Spleen (tissue), 11 donors: ENCODE measurements around the gene ADPRS. TPM values are rescaled to one million over a fixed set of nuclear protein-coding genes. Genes with fewer than 3 reads are reported as not detected.

Experiments
- DNase-seq: peaks from one replicate; pipeline ENCODE4 v3.0.0-alpha.2; 2020
- H3K27ac ChIP-seq, 8 donors: fragments of 200-600 bp; sonication (generic) in 7 of 8; 1 replicate in 4 of 8; 2 replicates in 4 of 8; pipeline versions ENCODE4 v1.5.0 to v1.8.0; 2016 to 2021; ENCODE audit warnings: inconsistent platforms in 4 of 8, mild to moderate bottlenecking in 4 of 8, moderate library complexity in 1 of 8
- H3K27me3 ChIP-seq, 7 donors: fragments of 200-600 bp; sonication (generic) in 6 of 7; replicated peaks in 1 of 7; 1 replicate in 4 of 7; 2 replicates in 3 of 7; pipeline versions ENCODE4 v1.5.0 to v1.8.0; 2016 to 2021; ENCODE audit warnings: inconsistent platforms in 3 of 7, mild to moderate bottlenecking in 1 of 7
- H3K36me3 ChIP-seq, 6 donors: fragments of 200-600 bp; sonication (generic) in 5 of 6; 1 replicate in 4 of 6; 2 replicates in 2 of 6; pipeline versions ENCODE4 v1.5.0 to v1.8.0; 2016 to 2021; ENCODE audit warnings: inconsistent platforms in 2 of 6
- H3K4me1 ChIP-seq, 6 donors: fragments of 200-600 bp; sonication (generic) in 5 of 6; 1 replicate in 3 of 6; 2 replicates in 3 of 6; pipeline versions ENCODE4 v1.5.0 to v1.8.0; 2016 to 2021; ENCODE audit warnings: inconsistent platforms in 3 of 6
- H3K4me3 ChIP-seq, 8 donors: fragments of 200-600 bp; sonication (generic) in 7 of 8; 1 replicate in 4 of 8; 2 replicates in 4 of 8; pipeline versions ENCODE4 v1.5.0 to v1.8.0; 2016 to 2021; ENCODE audit warnings: inconsistent platforms in 4 of 8, mild to moderate bottlenecking in 4 of 8, moderate library complexity in 2 of 8
- H3K9me3 ChIP-seq, 8 donors: fragments of 200-600 bp; sonication (generic) in 7 of 8; 1 replicate in 4 of 8; 2 replicates in 4 of 8; pipeline versions ENCODE4 v1.5.0 to v1.8.0; 2016 to 2021; ENCODE audit warnings: inconsistent platforms in 4 of 8
- POLR2A ChIP-seq, 3 donors: fragments of 450-650 bp; IDR thresholded peaks; one replicate each; pipeline ENCODE4 v1.5.1; 2017; ENCODE audit warnings: antibody characterized with exemption in 3 of 3, mild to moderate bottlenecking in 1 of 3
- POLR2AphosphoS5 ChIP-seq, 3 donors: sonication (generic); formaldehyde crosslinking; IDR thresholded peaks; one replicate each; pipeline ENCODE4 v1.5.1; 2017; ENCODE audit warnings: antibody characterized with exemption in 3 of 3
- WGBS, 5 donors: extraction: QIAGEN DNeasy Blood & Tissue Kit in 3 of 5; methylation state at CpG; one replicate each; pipeline versions ENCODE4 v1.1.5 to v1.1.7; 2013 to 2018; 5-methylcytosine and 5-hydroxymethylcytosine counted together
- intact Hi-C: fragments of 100-400 bp; cut with DNase I; formaldehyde crosslinking; loops from one replicate; pipeline ENCODE4 v1.15.0; 2023; ENCODE audit warnings: low total_unique reads
- polyA plus RNA-seq, 3 donors: library from polyadenylated mRNA; stranded (reverse); fragments of 200-250 nt; gene quantifications; one replicate each; pipeline ENCODE4 v1.2.1, GENCODE V29; 2013
- total RNA-seq, 7 donors: library from RNA; depleted of rRNA in 3 of 7; stranded (reverse); fragments of >200 nt in 3 of 7; fragmentation: NEBNext Ultra II Directional in 4 of 7; extraction: Animal tissue kit (Norgen Biotek cat#: 25700) in 4 of 7; gene quantifications; one replicate each; pipeline versions ENCODE4 v1.1.0 to v1.2.1, GENCODE V29; 2016 to 2021
- TF ChIP-seq, protein P1 (sequence below), 11 experiments: fragments of 200-600 bp in 7 of 11; fragments of 450-650 bp in 4 of 11; sonication (generic) in 4 of 11; IDR thresholded peaks in 8 of 11; conservative IDR thresholded peaks in 3 of 11; 1 replicate in 7 of 11; 2 replicates in 4 of 11; pipeline versions ENCODE4 v1.4.0 to v1.8.0; 2016 to 2021; ENCODE audit warnings: antibody characterized with exemption in 11 of 11, inconsistent platforms in 4 of 11, mild to moderate bottlenecking in 1 of 11
- donor health status: healthy with polysubstance abuse.
- donor health status: DM: no; HTN: no; CAD: no; lungs with moderate emphysema.
- donor health status: DM: no; HTN: no; CAD: no.
- donor health status: Bipolar disorder and iron deficiency.
- donor health status: healthy.
- donor health status: DM: no; HTN: no; CAD: no.
- donor health status: DM: yes; HTN: yes; CAD: no.

The ADPRS gene
- total and polyA plus RNA-seq, 10 donors = 21.3 to 44.9 (median 26.2) TPM

DNA sequence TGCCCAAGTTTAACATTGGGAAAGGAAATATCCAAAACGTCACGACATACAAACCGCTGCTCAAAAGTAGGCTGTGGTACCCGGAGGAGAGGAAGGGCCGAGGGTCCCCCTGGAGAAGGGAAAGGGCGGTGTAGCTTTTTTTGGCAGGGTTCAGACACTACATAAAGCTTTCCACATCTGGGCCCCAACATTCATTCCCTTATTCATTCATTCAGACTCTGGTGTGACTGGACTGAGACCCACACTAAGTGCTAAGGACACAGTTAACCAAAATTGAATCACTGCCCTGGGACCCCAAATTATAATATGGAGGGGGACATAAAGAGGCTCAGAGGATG, 46.6 kb downstream of the ADPRS start:
- Histone ChIP-seq H3K27me3 (no peaks in the 10 kb centered on the region), H3K9me3 (no peaks in the 10 kb centered on the region), H3K27ac (peak overlapping the region in 5 of 8 donors; percentile 0 to 62 (median 31)), H3K4me3 (no peak overlapping the region), H3K4me1 (peaks cover 5 to 41% (median 22%) of the 10 kb centered on the region in 6 donors), H3K36me3 (peaks cover 0 to 47% (median 32%) of the 10 kb centered on the region in 6 donors)
- intact Hi-C loops = loop anchor here (5.0 kb wide), 1 partner anchor 33 kb away; no protein-coding TSS in a partner anchor
- TF ChIP-seq POLR2A (IDR thresholded peaks at IDR 0.05) = no peak
- TF ChIP-seq, protein P1, sequence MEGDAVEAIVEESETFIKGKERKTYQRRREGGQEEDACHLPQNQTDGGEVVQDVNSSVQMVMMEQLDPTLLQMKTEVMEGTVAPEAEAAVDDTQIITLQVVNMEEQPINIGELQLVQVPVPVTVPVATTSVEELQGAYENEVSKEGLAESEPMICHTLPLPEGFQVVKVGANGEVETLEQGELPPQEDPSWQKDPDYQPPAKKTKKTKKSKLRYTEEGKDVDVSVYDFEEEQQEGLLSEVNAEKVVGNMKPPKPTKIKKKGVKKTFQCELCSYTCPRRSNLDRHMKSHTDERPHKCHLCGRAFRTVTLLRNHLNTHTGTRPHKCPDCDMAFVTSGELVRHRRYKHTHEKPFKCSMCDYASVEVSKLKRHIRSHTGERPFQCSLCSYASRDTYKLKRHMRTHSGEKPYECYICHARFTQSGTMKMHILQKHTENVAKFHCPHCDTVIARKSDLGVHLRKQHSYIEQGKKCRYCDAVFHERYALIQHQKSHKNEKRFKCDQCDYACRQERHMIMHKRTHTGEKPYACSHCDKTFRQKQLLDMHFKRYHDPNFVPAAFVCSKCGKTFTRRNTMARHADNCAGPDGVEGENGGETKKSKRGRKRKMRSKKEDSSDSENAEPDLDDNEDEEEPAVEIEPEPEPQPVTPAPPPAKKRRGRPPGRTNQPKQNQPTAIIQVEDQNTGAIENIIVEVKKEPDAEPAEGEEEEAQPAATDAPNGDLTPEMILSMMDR (IDR thresholded peaks at IDR 0.05 in 8 of 11, conservative IDR thresholded peaks at IDR 0.05 in 3 of 11) = no peak
- TF ChIP-seq POLR2AphosphoS5 (IDR thresholded peaks at IDR 0.05) = no peak
- WGBS, 5 donors = 62 to 77% (median 66%) methylated on average over 6 of the region's 6 CpGs
- DNase-seq = no peak

DNA sequence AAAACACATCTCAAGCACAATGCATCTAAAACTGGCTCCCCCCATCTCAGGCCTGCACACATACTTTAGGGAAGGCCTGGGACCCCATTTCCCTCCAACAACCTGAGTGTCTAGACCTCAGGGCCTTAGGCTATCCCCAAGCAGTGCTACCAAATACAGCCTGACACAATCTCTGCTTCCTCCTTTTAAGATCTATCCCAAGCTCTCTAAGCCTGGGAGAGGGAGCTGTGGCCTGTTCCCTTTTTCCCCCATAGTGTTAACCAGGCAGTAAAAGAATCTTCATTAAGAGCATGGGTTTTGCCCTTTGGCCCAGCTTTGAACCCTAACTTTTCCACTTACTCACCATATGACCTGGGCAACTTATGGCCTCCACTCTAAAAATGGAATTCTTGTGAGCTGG, 47.1 kb downstream of the ADPRS start:
- peaks cover 5 to 46% (median 27%) of the 10 kb centered on the region in 6 donors for H3K4me1 ChIP-seq
- no peak for DNase-seq
- intact Hi-C loops = loop anchor here (5.0 kb wide), 1 partner anchor 33 kb away; no protein-coding TSS in a partner anchor
- H3K4me3 ChIP-seq = no peak overlapping the region
- peaks cover 0 to 49% (median 32%) of the 10 kb centered on the region in 6 donors for H3K36me3 ChIP-seq
- TF ChIP-seq POLR2AphosphoS5 (IDR thresholded peaks at IDR 0.05) = no peak
- TF ChIP-seq POLR2A (IDR thresholded peaks at IDR 0.05) = no peak
- TF ChIP-seq, protein P1 (IDR thresholded peaks at IDR 0.05 in 8 of 11, conservative IDR thresholded peaks at IDR 0.05 in 3 of 11) = no peak
- H3K27ac ChIP-seq = peak overlapping the region in 6 of 8 donors; percentile 23 to 62 (median 48)
- no peaks in the 10 kb centered on the region for H3K27me3 ChIP-seq
- no peaks in the 10 kb centered on the region for H3K9me3 ChIP-seq

DNA sequence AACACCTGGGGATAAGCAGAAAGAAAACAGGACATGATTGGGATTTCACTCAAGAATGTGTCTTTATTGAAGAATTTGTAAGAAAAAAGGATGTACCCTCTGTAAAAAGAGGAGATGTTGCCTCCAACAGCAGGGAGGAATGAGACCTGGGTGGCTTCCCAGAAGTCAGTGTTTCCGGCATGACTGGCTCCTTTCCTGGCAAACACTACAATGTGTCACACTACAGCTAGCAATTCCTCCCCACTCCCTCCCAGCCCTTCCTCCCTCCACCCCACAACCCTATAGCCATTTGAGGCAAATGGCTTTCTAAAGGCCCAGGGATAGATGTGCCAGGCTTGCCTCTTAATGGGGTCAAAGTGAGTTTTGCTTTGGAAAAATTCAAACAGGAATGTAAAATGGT, 47.8 kb downstream of the ADPRS start:
- intact Hi-C loops = loop anchor here (5.0 kb wide), 1 partner anchor 34 kb away; no protein-coding TSS in a partner anchor
- 76 to 91% (median 88%) methylated on average over 1 of the region's 1 CpG for WGBS, 5 donors
- TF ChIP-seq, protein P1 (IDR thresholded peaks at IDR 0.05 in 8 of 11, conservative IDR thresholded peaks at IDR 0.05 in 3 of 11) = no peak
- TF ChIP-seq POLR2A (IDR thresholded peaks at IDR 0.05) (no peak), POLR2AphosphoS5 (IDR thresholded peaks at IDR 0.05) (no peak)
- H3K9me3 ChIP-seq = no peaks in the 10 kb centered on the region
- H3K27ac ChIP-seq = peak overlapping the region in 7 of 8 donors; percentile 8 to 62 (median 44)
- peaks cover 10 to 51% (median 32%) of the 10 kb centered on the region in 6 donors for H3K4me1 ChIP-seq
- DNase-seq = no peak
- no peaks in the 10 kb centered on the region for H3K27me3 ChIP-seq
- H3K4me3 ChIP-seq = no peak overlapping the region
- H3K36me3 ChIP-seq = peaks cover 0 to 49% (median 32%) of the 10 kb centered on the region in 6 donors

DNA sequence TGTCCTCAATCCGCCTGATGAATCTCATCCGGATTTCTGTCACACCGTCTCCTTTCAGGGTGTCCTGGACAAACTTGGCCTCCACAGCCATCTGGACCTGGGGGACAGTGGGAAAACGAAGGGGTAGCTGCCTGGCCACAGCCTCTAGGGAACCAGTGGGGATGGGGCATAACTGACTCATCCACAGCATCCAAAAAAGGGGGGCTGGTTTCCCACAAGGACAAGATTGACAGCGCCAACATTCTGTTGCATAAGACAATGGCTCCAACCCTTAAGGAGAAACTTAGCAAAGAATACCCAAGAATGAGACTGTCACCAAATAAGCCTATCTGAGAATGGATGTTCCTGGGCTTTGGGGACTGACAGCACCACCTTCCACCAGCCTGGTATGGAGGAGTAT, 48.5 kb downstream of the ADPRS start:
- 62 to 79% (median 75%) methylated on average over 5 of the region's 5 CpGs for WGBS, 5 donors
- Histone ChIP-seq H3K9me3 (no peaks in the 10 kb centered on the region), H3K36me3 (peaks cover 0 to 50% (median 32%) of the 10 kb centered on the region in 6 donors), H3K4me3 (no peak overlapping the region), H3K27ac (peak overlapping the region in 6 of 8 donors; percentile 22 to 62 (median 38)), H3K4me1 (peaks cover 13 to 58% (median 38%) of the 10 kb centered on the region in 6 donors), H3K27me3 (no peaks in the 10 kb centered on the region)
- no peak for DNase-seq
- TF ChIP-seq POLR2AphosphoS5 (IDR thresholded peaks at IDR 0.05) = no peak
- TF ChIP-seq, protein P1 (IDR thresholded peaks at IDR 0.05 in 8 of 11, conservative IDR thresholded peaks at IDR 0.05 in 3 of 11) = no peak
- no peak for TF ChIP-seq POLR2A (IDR thresholded peaks at IDR 0.05)
- intact Hi-C loops = loop anchor here (5.0 kb wide), 1 partner anchor 35 kb away; no protein-coding TSS in a partner anchor
